Lung (tissue), 12 donors: Measurements from ENCODE around the gene VASH1. TPM values are rescaled to one million over a fixed set of nuclear protein-coding genes. Genes with fewer than 3 reads are reported as not detected.

Source experiments
- ATAC-seq: fragments of 200-7000 bp; cut with Tn5 transposase; one replicate; pipeline ENCODE4 v1.9.1; 2020; ENCODE audit warnings: moderate number of reproducible peaks; ENCODE audit not compliant: insufficient read depth, low FRiP score
- DNase-seq, 3 donors: peaks; one replicate each; pipeline ENCODE4 v3.0.0-alpha.2; 2013 to 2017
- H3K27ac ChIP-seq, 2 donors: one replicate each; pipeline ENCODE4 v1.5.1; 2013; ENCODE audit warnings: mild to moderate bottlenecking in 2 of 2, moderate library complexity in 2 of 2, control low read depth in 1 of 2, inconsistent platforms in 1 of 2, low read depth in 1 of 2, low read length in 1 of 2
- H3K27me3 ChIP-seq, 3 donors: one replicate each; pipeline ENCODE4 v1.5.1; 2013; ENCODE audit warnings: low read length in 2 of 3; ENCODE audit not compliant: control insufficient read depth in 3 of 3, insufficient read depth in 3 of 3
- H3K36me3 ChIP-seq, 4 donors: one replicate each; pipeline ENCODE4 v1.5.1; 2013; ENCODE audit warnings: low read length in 4 of 4, mild to moderate bottlenecking in 1 of 4, moderate library complexity in 1 of 4; ENCODE audit not compliant: control insufficient read depth in 4 of 4, insufficient read depth in 4 of 4
- H3K4me1 ChIP-seq, 5 donors: one replicate each; pipeline ENCODE4 v1.5.1; 2013; ENCODE audit warnings: low read length in 5 of 5, mild to moderate bottlenecking in 2 of 5, moderate library complexity in 1 of 5; ENCODE audit not compliant: control insufficient read depth in 5 of 5, insufficient read depth in 5 of 5
- H3K4me3 ChIP-seq: one replicate; pipeline ENCODE4 v1.5.1; 2013; ENCODE audit warnings: mild to moderate bottlenecking, control low read depth, moderate library complexity
- H3K9ac ChIP-seq, 2 donors: one replicate each; pipeline ENCODE4 v1.5.1; 2013; ENCODE audit warnings: low read length in 2 of 2, control low read depth in 1 of 2; ENCODE audit not compliant: insufficient read depth in 1 of 2
- H3K9me3 ChIP-seq, 4 donors: one replicate each; pipeline ENCODE4 v1.5.1; 2013; ENCODE audit warnings: low read length in 3 of 4, mild to moderate bottlenecking in 1 of 4, moderate library complexity in 1 of 4; ENCODE audit not compliant: control insufficient read depth in 4 of 4, insufficient read depth in 3 of 4
- WGBS, 2 donors: extraction: QIAGEN DNeasy Blood & Tissue Kit; methylation state at CpG; one replicate each; pipeline ENCODE4 v1.1.7; 2013; 5-methylcytosine and 5-hydroxymethylcytosine counted together
- polyA plus RNA-seq, 2 donors: library from polyadenylated mRNA; stranded (reverse); fragments of 200-250 nt; gene quantifications; one replicate each; pipeline ENCODE4 v1.2.1, GENCODE V29; 2013
- total RNA-seq, 2 donors: library from RNA; depleted of rRNA in 1 of 2; stranded (reverse); fragments of >200 nt in 1 of 2; gene quantifications; one replicate each; pipeline ENCODE4 v1.2.1, GENCODE V29; 2014 to 2021
- TF ChIP-seq, protein P1 (sequence below): IDR thresholded peaks from 2 replicates; pipeline ENCODE4 v1.5.1; 2012; ENCODE audit warnings: mild to moderate bottlenecking; ENCODE audit errors: control extremely low read depth, extremely low read depth
- donor health status: control.
- donor health status: control.
- donor health status: Bipolar disorder and iron deficiency.
- donor health status: healthy.
- donor health status: DM: yes; HTN: yes; CAD: no.

VASH1 gene
- total and polyA plus RNA-seq, 4 donors, result 10.5 to 25.4 (median 18.0) TPM

DNA sequence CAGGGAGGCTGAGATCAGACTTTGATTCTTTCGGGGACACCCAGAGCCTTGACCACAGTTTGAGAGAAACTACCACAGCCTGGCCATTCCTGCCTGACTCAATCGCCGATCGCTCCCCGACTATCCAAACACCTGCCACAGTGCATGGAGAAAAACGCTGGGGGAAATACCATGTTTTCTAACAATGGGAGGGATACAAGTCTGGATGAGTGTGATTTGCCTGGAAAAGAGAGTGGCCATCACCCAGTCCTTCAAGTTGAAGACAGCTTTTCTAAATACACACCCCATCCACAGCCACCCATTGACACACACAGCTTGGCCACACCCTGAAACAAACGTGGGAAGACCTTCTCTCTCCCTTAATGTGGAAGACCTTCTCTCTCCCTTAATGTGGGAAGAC lies 6.7 kb upstream of the VASH1 start:
- WGBS, 2 donors, result 86 to 90% methylated on average over 7 of the region's 7 CpGs
- ATAC-seq (no peak), DNase-seq (no peak)
- Histone ChIP-seq H3K27ac (no peak overlapping the region), H3K4me3 (no peak overlapping the region), H3K9me3 (peaks cover 0 to 4% (median 0%) of the 10 kb centered on the region in 4 donors), H3K27me3 (no peaks in the 10 kb centered on the region), H3K9ac (no peak overlapping the region), H3K36me3 (no peaks in the 10 kb centered on the region), H3K4me1 (no peaks in the 10 kb centered on the region)
- TF ChIP-seq, protein P1, sequence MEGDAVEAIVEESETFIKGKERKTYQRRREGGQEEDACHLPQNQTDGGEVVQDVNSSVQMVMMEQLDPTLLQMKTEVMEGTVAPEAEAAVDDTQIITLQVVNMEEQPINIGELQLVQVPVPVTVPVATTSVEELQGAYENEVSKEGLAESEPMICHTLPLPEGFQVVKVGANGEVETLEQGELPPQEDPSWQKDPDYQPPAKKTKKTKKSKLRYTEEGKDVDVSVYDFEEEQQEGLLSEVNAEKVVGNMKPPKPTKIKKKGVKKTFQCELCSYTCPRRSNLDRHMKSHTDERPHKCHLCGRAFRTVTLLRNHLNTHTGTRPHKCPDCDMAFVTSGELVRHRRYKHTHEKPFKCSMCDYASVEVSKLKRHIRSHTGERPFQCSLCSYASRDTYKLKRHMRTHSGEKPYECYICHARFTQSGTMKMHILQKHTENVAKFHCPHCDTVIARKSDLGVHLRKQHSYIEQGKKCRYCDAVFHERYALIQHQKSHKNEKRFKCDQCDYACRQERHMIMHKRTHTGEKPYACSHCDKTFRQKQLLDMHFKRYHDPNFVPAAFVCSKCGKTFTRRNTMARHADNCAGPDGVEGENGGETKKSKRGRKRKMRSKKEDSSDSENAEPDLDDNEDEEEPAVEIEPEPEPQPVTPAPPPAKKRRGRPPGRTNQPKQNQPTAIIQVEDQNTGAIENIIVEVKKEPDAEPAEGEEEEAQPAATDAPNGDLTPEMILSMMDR, result no peak

- no peak for DNase-seq
- H3K27me3 ChIP-seq, result no peaks in the 10 kb centered on the region
- no peaks in the 10 kb centered on the region for H3K36me3 ChIP-seq
- WGBS, 2 donors, result 79 to 90% methylated on average over 9 of the region's 9 CpGs
- H3K27ac ChIP-seq, result no peak overlapping the region
- H3K9me3 ChIP-seq, result peaks cover 0 to 4% (median 0%) of the 10 kb centered on the region in 4 donors
- no peak for ATAC-seq
- TF ChIP-seq, protein P1, result no peak
- peaks cover 0 to 3% (median 2%) of the 10 kb centered on the region in 5 donors for H3K4me1 ChIP-seq
- H3K4me3 ChIP-seq, result no peak overlapping the region
- no peak overlapping the region for H3K9ac ChIP-seq
These were observed 5.5 kb upstream of the VASH1 start for GRCh38 chr14:76755610-76756370.

- DNase-seq, result no peak
- 80 to 88% methylated on average over 6 of the region's 6 CpGs for WGBS, 2 donors
- peaks cover 0 to 4% (median 0%) of the 10 kb centered on the region in 4 donors for H3K9me3 ChIP-seq
These were observed 4.9 kb upstream of the VASH1 start for GRCh38 chr14:76756371-76756750.

More at GRCh38 chr14:76756371-76756750, 4.9 kb upstream of the VASH1 start:
- TF ChIP-seq, protein P1, result no peak
- H3K27me3 ChIP-seq, result no peaks in the 10 kb centered on the region
- no peak overlapping the region for H3K4me3 ChIP-seq
- ATAC-seq, result no peak
- peaks cover 0 to 8% (median 4%) of the 10 kb centered on the region in 5 donors for H3K4me1 ChIP-seq
- no peaks in the 10 kb centered on the region for H3K36me3 ChIP-seq
- no peak overlapping the region for H3K27ac ChIP-seq
- H3K9ac ChIP-seq, result no peak overlapping the region
